ENCODE results near the gene OR2W3.

The OR2W3 gene

GRCh38 chr1:247895163-247895637 lies at the start of gene OR2W3:
TSS of gene OR2W3 (plus strand) at chr1:247895587. CDS start at chr1:247895587, 0 bp downstream.
- no peak for DNase-seq

GRCh38 chr1:247845693-247846017 lies 49.7 kb upstream of the OR2W3 start:
- DNase-seq: no peak

- no peak for DNase-seq
Measured at GRCh38 chr1:247848346-247848745, 47.0 kb upstream of the OR2W3 start.

GRCh38 chr1:247849616-247850015 lies 45.8 kb upstream of the OR2W3 start:
- no peak for DNase-seq

GRCh38 chr1:247854899-247855545 lies 40.4 kb upstream of the OR2W3 start:
- DNase-seq: no peak

DNA sequence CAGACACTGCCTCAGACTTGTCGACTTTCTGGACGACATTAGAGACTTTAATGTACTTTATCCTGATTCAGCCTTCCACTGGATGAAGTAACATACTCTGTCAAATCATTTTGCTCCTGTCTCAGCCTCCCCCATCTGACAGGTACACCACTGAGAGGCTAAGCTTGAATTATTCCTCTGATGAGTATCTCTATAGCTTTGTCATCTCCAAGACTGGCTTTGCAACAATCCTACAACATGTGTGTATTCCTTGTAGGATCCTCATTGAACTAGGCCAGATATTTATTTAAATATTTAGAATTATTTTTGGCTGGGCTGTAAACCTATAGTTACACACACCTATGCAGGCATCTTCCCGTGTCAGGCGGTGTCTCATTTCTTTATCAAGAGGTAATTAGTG lies 39.5 kb upstream of the OR2W3 start:
- no peak for DNase-seq

GRCh38 chr1:247857069-247857984 lies 38.1 kb upstream of the OR2W3 start, which contains the start of gene TRIM58:
TSS of gene TRIM58 (plus strand) at chr1:247857187. CDS start at chr1:247857247, 60 bp downstream.
- no peak for DNase-seq

DNA sequence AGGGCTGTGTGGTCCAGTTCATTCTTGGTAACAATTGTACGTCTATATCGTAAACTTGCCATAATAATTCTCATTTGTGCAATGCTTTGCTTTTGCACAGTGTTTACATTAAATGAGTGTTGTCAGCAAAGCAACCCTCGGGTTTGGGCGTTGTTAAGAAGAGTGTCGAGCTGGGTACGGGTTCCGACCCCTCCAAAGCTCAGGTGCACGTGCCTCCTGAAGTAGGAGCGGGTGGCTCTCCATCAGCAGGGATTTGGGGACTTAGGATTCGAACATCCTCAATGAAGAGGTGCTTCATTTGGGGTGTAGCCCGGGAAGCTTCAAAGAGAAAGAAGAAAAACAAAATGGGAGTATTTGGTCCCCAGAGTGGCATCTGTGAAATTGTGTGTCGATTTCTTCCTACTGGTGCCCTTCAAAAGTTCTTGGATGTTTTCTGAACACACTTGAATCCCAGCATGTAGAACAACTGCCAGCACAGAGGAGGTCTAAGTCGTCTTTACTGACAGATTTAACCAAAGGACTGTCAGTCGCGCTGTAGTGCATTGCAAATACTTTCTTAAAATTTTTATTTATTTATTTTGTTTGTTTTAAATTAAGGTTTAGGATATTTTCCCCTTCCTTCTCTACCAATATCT lies 37.3 kb upstream of the OR2W3 start:
- DNase-seq: no peak

DNA sequence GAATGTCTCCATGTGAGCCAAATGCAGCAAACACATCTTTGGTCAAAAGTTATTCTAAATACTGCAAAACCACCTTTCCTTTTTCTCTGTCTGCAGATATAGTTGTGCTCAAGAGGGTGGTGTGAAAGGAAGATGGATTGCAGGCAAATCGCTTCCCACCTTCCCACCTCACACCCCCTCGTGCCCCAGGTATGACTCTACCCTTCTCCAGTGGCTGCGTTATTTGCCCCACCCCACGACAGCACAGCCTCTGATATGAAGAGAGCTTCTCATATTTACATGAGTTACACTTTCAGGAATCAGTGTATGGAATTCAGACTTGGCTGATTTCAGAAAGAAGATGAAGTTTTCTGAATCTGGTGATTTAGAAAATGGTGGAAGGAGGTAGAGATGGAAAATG lies 32.6 kb upstream of the OR2W3 start:
- no peak for DNase-seq

- no peak for DNase-seq
Measured at GRCh38 chr1:247864644-247865043, 30.7 kb upstream of the OR2W3 start.

GRCh38 chr1:247865416-247865815 lies 30.0 kb upstream of the OR2W3 start:
- DNase-seq: no peak

- no peak for DNase-seq
Measured at GRCh38 chr1:247883346-247883745, 12.0 kb upstream of the OR2W3 start.

DNA sequence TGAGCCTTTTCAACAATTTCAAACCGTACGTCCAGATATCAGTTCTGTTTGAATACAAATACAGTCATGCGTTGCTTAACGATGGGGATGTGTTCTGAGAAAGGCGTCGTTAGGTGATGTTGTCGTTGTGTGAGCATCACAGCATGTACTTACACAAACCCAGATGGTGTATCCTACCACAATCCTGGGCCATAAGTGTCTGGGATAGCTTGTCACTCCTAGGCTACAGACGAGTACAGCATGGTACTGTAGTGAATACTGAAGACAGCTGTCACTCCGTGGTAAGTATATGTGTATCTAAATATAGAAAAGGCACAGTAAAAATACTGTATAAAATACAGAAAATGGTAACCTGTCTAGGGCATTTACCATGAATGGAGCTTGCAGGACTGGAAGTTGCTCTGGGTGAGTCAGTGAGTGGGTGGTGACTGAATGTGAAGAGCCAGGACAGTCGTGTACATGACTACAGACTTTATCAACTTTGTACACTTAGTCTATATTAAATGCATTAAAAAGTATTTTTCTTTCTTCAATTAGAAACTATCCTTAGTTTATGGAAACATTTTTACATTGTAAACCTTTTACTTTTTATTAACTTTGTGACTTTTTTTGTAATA lies 10.5 kb upstream of the OR2W3 start:
- no peak for DNase-seq

- no peak for DNase-seq
Measured at GRCh38 chr1:247895976-247896375, 589 bp downstream of the OR2W3 start.

GRCh38 chr1:247904122-247904521 lies 8.7 kb downstream of the OR2W3 start:
- DNase-seq: no peak

DNA sequence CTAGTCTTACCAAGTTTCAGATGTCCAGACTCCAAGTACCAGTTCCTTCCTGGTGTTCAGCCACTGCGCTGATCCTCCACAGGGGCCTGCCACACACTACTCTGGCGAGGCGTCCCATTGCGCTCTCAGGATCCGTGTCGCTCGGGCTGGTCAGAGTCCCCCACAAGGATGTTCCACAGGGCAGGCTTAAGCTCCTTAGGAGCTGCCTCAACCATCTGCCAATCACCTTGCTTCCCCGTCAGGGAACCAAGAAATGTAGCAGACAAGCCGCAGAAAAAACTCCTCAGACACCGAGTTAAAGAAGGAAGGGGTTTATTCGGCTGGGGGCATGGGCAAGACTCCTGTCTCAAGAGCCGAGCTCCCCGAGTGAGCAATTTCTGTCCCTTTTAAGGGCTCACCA lies 9.8 kb downstream of the OR2W3 start:
- DNase-seq: no peak

DNA sequence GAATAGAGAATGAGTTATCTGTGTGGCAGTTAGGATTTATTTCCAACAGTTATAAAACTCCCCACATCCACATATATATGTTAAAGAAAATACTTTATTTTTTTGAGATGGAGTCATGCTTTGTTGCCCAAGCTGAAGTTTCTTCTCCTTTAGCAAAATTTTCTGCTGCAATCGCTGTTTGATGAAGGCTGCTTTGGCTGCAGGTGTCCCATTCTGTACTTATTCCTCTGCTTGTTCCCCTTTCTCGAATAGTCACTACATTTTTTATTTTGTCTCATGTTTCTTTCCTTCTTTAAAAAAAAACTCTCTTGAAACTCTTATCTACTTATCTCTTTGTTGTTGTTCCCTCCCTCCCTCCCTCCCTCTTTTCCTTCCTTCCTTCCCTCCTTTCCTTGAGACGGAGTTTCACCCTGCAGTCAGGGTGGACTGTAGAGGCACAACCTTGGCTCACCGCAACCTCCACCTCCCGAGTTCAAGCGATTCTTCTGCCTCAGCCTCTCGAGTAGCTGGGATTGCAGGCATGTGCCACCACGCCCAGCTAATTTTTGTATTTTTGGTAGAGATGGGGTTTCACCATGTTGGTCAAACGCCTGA lies 10.6 kb downstream of the OR2W3 start:
- DNase-seq: no peak

GRCh38 chr1:247906504-247907047 lies 11.2 kb downstream of the OR2W3 start:
- no peak for DNase-seq

GRCh38 chr1:247908766-247909165 lies 13.4 kb downstream of the OR2W3 start:
- DNase-seq: no peak

- DNase-seq: no peak
Measured at GRCh38 chr1:247913786-247914185, 18.4 kb downstream of the OR2W3 start.

- DNase-seq: no peak
Measured at GRCh38 chr1:247914941-247915662, 19.7 kb downstream of the OR2W3 start.

DNA sequence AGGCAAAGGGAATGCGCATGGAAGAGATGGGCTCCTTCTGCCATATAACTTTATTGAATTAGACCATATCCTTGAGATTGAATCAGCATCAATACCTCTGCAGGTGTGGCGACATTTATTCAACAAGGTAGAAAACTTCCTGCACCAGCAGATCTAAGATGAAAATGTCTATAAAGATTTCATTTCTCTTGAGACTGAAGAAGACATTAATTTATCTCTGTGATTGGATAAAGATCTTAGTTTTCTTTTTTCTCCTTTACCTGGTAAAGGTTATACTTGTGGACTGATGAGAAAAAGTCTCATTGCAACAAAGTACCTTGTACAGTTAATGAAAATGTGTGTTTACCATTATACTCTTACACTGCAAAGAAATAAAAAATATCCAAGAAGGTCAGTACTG lies 24.6 kb downstream of the OR2W3 start, which contains the start of gene OR2T8:
OR2T8 (plus strand) TSS at position 301 of the 400 bp plus-strand sequence. CDS start 766 bp downstream, outside the sequence.
- no peak for DNase-seq

All from DMS153 (cell line).